ENCODE measurements around the gene LHX2. TPM values are rescaled to one million over a fixed set of nuclear protein-coding genes. Genes with fewer than 3 reads are reported as not detected.
A peak's percentile ranks its signal among the peaks of the same experiment; 100 is the strongest.

LHX2 gene
- polyA plus RNA-seq, 1 experiment, result 0.13 TPM

- H3K27me3 ChIP-seq (ENCODE audit: control insufficient read depth, insufficient read depth, low read length), result peaks cover 19% of the 10 kb centered on the region
- no peaks in the 10 kb centered on the region for H3K36me3 ChIP-seq (ENCODE audit: control insufficient read depth, insufficient read depth, low read length)
- TF ChIP-seq CTCF (IDR thresholded peaks at IDR 0.05; ENCODE audit: insufficient read depth, low read depth, low read length), result no peak
- ChIA-PET POLR2A (no interaction called here), CTCF (interaction anchor here (2.1 kb wide), 1 partner anchor 13 kb away, joined by 4 read pairs; no protein-coding TSS in a partner anchor)
- no peak for DNase-seq (ENCODE audit: low read depth)
- no peak overlapping the region for H3K4me3 ChIP-seq (ENCODE audit: low read depth, low read length)
Measured at GRCh38 chr9:124046189-124046588, 34.6 kb downstream of the LHX2 start.

- ChIA-PET CTCF (interaction anchor here (1.3 kb wide), 1 partner anchor 8 kb away, joined by 3 read pairs; no protein-coding TSS in a partner anchor), POLR2A (no interaction called here)
- Histone ChIP-seq H3K4me3 (ENCODE audit: low read depth, low read length) (no peak overlapping the region), H3K36me3 (ENCODE audit: control insufficient read depth, insufficient read depth, low read length) (no peaks in the 10 kb centered on the region), H3K27me3 (ENCODE audit: control insufficient read depth, insufficient read depth, low read length) (peaks cover 19% of the 10 kb centered on the region)
- no peak for TF ChIP-seq CTCF (IDR thresholded peaks at IDR 0.05; ENCODE audit: insufficient read depth, low read depth, low read length)
- no peak for DNase-seq (ENCODE audit: low read depth)
Measured at GRCh38 chr9:124047251-124047672, 35.7 kb downstream of the LHX2 start.

GRCh38 chr9:124050955-124051354 is 39.4 kb downstream of the LHX2 start:
- CTCF ChIA-PET, result interaction anchor here (7.1 kb wide), 1 partner anchor 10 kb away, joined by 68 read pairs; no protein-coding TSS in a partner anchor

GRCh38 chr9:124052401-124052800 is 40.8 kb downstream of the LHX2 start:
- DNase-seq (ENCODE audit: low read depth), result no peak
- ChIA-PET POLR2A (no interaction called here), CTCF (interaction anchor here (7.1 kb wide), 1 partner anchor 12 kb away, joined by 68 read pairs; no protein-coding TSS in a partner anchor)
- Histone ChIP-seq H3K27me3 (ENCODE audit: control insufficient read depth, insufficient read depth, low read length) (peaks cover 4% of the 10 kb centered on the region), H3K36me3 (ENCODE audit: control insufficient read depth, insufficient read depth, low read length) (no peaks in the 10 kb centered on the region), H3K4me3 (ENCODE audit: low read depth, low read length) (no peak overlapping the region)
- no peak for TF ChIP-seq CTCF (IDR thresholded peaks at IDR 0.05; ENCODE audit: insufficient read depth, low read depth, low read length)

More at GRCh38 chr9:124050955-124051354, 39.4 kb downstream of the LHX2 start:
- no peak for TF ChIP-seq CTCF (IDR thresholded peaks at IDR 0.05; ENCODE audit: insufficient read depth, low read depth, low read length)
- no peaks in the 10 kb centered on the region for H3K36me3 ChIP-seq (ENCODE audit: control insufficient read depth, insufficient read depth, low read length)
- no peak overlapping the region for H3K4me3 ChIP-seq (ENCODE audit: low read depth, low read length)
- peaks cover 7% of the 10 kb centered on the region for H3K27me3 ChIP-seq (ENCODE audit: control insufficient read depth, insufficient read depth, low read length)
- POLR2A ChIA-PET, result no interaction called here
- no peak for DNase-seq (ENCODE audit: low read depth)

GRCh38 chr9:124054582-124055227 is 43.1 kb downstream of the LHX2 start:
- H3K27me3 ChIP-seq (ENCODE audit: control insufficient read depth, insufficient read depth, low read length), result peaks cover 8% of the 10 kb centered on the region
- CTCF ChIA-PET, result interaction anchor here (0.8 to 7.1 kb wide), 3 partner anchors 14 to 514 kb away, joined by 3 to 68 read pairs (median 3); no protein-coding TSS in a partner anchor

More at GRCh38 chr9:124054582-124055227, 43.1 kb downstream of the LHX2 start:
- 0 out of 2 replicates have a peak, but pooled peaks have one; percentile 21 for TF ChIP-seq CTCF (IDR thresholded peaks at IDR 0.05; ENCODE audit: insufficient read depth, low read depth, low read length)
- peak; percentile 41 for DNase-seq (ENCODE audit: low read depth)
- H3K4me3 ChIP-seq (ENCODE audit: low read depth, low read length), result no peak overlapping the region
- POLR2A ChIA-PET, result interaction anchor here (0.6 kb wide), 1 partner anchor 205 kb away, joined by 3 read pairs; no protein-coding TSS in a partner anchor
- no peaks in the 10 kb centered on the region for H3K36me3 ChIP-seq (ENCODE audit: control insufficient read depth, insufficient read depth, low read length)
